ENCODE data around the gene CARS2. TPM values are rescaled to one million over a fixed set of nuclear protein-coding genes. Genes with fewer than 3 reads are reported as not detected.
A peak's percentile ranks its signal among the peaks of the same experiment; 100 is the strongest.

Gene CARS2
- total and polyA plus RNA-seq, 2 of the 8 experiments (the other 6 are each of a cell fraction or from before 2014, with no cell fraction given): 47.7 to 55.9 TPM

- TF ChIP-seq USF2 (IDR thresholded peaks at IDR 0.05; ENCODE audit: low read length): no peak
- TF ChIP-seq TBP (IDR thresholded peaks at IDR 0.05; ENCODE audit: low read depth, low read length): peak; percentile 8; the same call in 1 of the 2 replicates
- peak; percentile 77 for TF ChIP-seq BACH1 (IDR thresholded peaks at IDR 0.05; ENCODE audit: low read length)
- TF ChIP-seq SAP30 (IDR thresholded peaks at IDR 0.05; ENCODE audit: insufficient read depth, insufficient replicate concordance, low read length): no peak
- TF ChIP-seq MAFK (IDR thresholded peaks at IDR 0.05; ENCODE audit: low read depth, low read length): no peak
- TF ChIP-seq SP2 (IDR thresholded peaks at IDR 0.05; ENCODE audit: low read length): peak; percentile 66
- TF ChIP-seq ATF3 (IDR thresholded peaks at IDR 0.05; ENCODE audit: insufficient read depth, low read depth, low read length): no peak
- no peak for TF ChIP-seq NRF1 (IDR thresholded peaks at IDR 0.05; ENCODE audit: low read depth, low read length)
- peak; percentile 80 for TF ChIP-seq TAF7 (optimal IDR thresholded peaks at IDR 0.05; ENCODE audit: borderline replicate concordance, low read depth, low read length)
- no peak for TF ChIP-seq SIRT6 (IDR thresholded peaks at IDR 0.05; ENCODE audit: low read length)
- TF ChIP-seq CREB1 (IDR thresholded peaks at IDR 0.05): peak; percentile 30; the same call in 1 of the 2 replicates
- TF ChIP-seq RNF2 (IDR thresholded peaks at IDR 0.05; ENCODE audit: borderline replicate concordance, low read depth, low read length, missing control alignments, poor library complexity, severe bottlenecking): no peak
- TF ChIP-seq EZH2 (IDR thresholded peaks at IDR 0.05; ENCODE audit: low read depth, low read length, severe bottlenecking): no peak
- no peak for TF ChIP-seq CHD1 (IDR thresholded peaks at IDR 0.05; ENCODE audit: low read depth, low read length)
- no peak for TF ChIP-seq E2F6 (IDR thresholded peaks at IDR 0.05)
- TF ChIP-seq SUZ12 (IDR thresholded peaks at IDR 0.05; ENCODE audit: low read length): no peak
- TF ChIP-seq ASH2L (IDR thresholded peaks at IDR 0.05; ENCODE audit: low read length): peak; percentile 62
- TF ChIP-seq CTBP2 (IDR thresholded peaks at IDR 0.05; ENCODE audit: borderline replicate concordance, insufficient read depth, insufficient read length, low read length): no peak
- peak; percentile 73; the same call in 1 of the 2 replicates for TF ChIP-seq PHF8 (conservative IDR thresholded peaks at IDR 0.05; ENCODE audit: low read depth, low read length)
- no peak; the same call in 1 of the 2 replicates for TF ChIP-seq RBBP5 (IDR thresholded peaks at IDR 0.05; ENCODE audit: borderline replicate concordance, low read depth, low read length)
- TF ChIP-seq ZNF274 (IDR thresholded peaks at IDR 0.05; ENCODE audit: borderline replicate concordance, extremely low read depth, low read length): no peak
Measured at GRCh38 chr13:110715395-110716246, 9.7 kb upstream of the CARS2 start (continued).

Data from H1 (cell line).